Left kidney (tissue), 2 donors: ENCODE data around the gene APOBEC3F. TPM values are rescaled to one million over a fixed set of nuclear protein-coding genes. Genes with fewer than 3 reads are reported as not detected.
"Not testable (repeated sequence)": the region's sequence is repeated elsewhere in the genome, so short reads cannot be mapped to it uniquely, and the experiment has no call there.

Experiments
- DNase-seq: peaks from one replicate; pipeline ENCODE4 v3.0.0-alpha.2; 2013
- polyA plus RNA-seq: library from polyadenylated mRNA; unstranded; fragments of 120-200 nt; gene quantifications from one replicate; pipeline ENCODE4 v1.2.1, GENCODE V29; 2013; ENCODE audit not compliant: insufficient read length

APOBEC3F gene
- polyA plus RNA-seq, 1 donor, result 8.5 TPM

GRCh38 chr22:39070186-39070585 lies 29.5 kb downstream of the APOBEC3F start:
- DNase-seq, result no peak

DNA sequence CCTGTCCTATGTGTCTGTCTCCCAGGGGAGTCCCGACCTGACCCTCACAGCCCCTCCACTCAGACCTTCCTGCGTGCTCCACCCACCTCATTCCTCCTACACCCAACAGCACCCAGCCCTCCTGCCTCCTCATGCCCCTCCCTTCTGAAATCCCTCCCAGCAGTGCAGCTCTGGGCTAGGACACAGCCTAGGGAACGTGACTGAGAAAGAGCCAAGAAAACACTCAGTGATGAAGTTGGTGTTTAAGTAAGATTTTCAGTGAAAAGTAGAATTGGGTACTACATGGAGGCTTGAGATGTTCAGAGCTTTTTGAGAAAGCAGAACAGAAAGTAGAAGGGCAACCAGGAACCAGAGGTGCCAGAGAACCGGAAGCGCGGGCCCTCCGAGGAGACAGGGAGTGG lies 31.9 kb downstream of the APOBEC3F start:
- DNase-seq, result not testable (repeated sequence)

DNA sequence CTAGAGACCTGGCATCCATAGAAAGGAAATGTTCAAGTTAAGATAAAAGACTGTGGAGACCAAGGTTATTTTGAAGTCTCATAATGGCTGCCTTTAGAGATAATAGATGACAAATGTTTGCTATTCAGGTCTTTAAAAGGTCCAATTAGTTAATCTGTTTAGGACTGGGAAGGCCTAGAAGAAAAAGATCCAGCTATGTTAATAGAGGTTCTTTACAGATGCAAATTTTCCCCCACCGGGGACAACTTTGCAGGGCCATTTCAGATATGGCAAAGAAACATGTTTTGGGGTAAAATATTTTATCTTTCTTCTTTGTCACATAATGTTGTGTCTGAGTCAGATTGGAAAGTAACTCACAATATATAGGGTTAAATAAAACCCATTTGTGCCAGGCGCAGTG lies 33.3 kb downstream of the APOBEC3F start:
- no peak for DNase-seq

- not testable (repeated sequence) for DNase-seq
Measured at GRCh38 chr22:39076155-39077025, 35.7 kb downstream of the APOBEC3F start.

DNA sequence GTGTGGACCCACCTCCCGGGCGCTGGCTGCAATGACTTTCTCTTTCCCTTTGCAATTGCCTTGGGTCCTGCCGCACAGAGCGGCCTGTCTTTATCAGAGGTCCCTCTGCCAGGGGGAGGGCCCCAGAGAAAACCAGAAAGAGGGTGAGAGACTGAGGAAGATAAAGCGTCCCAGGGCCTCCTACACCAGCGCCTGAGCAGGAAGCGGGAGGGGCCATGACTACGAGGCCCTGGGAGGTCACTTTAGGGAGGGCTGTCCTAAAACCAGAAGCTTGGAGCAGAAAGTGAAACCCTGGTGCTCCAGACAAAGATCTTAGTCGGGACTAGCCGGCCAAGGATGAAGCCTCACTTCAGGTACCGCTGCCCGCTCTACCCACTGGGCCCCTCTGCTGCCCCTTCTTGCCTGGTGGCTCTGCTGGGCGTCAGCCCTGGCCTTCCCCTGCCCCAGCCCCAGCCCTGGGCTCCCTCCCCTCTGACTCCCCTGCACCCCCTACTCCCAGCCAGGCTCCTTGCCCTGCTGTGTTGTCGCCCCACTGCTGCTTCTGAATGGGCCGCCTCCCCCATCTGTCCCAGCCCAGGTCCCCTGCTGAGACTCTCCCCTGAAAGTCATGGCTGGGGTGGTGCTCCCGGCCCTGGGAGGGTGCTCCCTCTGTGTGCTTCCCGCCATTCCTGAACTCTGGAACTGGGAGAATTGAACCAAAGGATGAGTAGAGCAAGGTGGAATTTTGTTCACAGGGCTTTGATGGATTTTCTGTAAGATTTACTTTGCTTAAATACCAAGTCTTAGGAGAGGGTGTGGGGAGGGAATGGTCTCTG lies 36.6 kb downstream of the APOBEC3F start, which contains the start of gene APOBEC3G:
TSS of gene APOBEC3G (plus strand) at position 250 of the 815 bp plus-strand sequence. CDS start at position 337, 87 bp downstream.
- DNase-seq, result not testable (repeated sequence)

DNA sequence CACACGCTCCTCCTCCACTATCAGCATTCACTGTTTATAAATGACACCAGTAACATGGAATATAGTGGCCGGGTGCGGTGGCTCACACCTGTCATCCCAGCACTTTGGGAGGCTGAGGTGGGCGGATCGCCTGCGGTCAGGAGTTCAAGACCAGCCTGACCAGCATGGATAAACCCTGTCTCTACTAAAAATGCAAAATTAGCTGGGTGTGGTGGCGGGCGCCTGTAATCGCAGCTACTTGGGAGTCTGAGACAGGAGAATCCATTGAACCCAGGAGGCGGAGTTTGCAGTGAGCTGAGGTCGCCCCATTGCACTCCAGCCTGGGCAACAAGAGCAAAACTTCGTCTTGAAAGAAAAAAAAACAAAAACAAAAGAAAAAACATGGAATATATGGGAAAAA lies 37.2 kb downstream of the APOBEC3F start:
- DNase-seq, result not testable (repeated sequence)

- no peak for DNase-seq
Measured at GRCh38 chr22:39078329-39078728, 37.7 kb downstream of the APOBEC3F start.

DNA sequence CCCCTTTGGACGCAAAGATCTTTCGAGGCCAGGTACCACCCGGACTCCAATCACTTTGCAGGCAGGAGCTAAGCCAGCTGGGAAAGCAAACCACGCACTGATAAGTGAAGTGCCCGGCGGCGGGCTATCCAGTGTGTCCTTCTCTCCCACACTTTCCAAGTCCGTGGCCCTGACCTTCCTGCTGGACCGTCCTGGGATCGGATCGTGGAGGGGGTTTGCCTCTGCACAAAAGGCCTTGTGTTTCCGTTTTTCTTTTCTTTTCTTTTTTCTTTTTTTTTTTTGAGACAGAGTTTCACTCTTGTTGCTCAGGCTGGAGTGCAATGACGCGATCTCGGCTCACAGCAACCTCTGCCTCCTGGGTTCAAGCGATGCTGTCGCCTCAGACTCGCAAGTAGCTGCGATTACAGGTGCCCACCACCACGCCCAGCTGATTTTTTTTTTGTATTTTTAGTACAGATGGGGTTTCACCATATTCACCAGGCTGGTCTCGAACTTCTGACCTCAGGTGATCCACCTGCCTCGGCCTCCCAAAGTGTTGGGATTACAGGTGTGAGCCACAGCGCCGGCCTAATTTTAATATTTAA lies 38.5 kb downstream of the APOBEC3F start:
- not testable (repeated sequence) for DNase-seq

- no peak for DNase-seq
Measured at GRCh38 chr22:39080052-39080762, 39.5 kb downstream of the APOBEC3F start.

DNA sequence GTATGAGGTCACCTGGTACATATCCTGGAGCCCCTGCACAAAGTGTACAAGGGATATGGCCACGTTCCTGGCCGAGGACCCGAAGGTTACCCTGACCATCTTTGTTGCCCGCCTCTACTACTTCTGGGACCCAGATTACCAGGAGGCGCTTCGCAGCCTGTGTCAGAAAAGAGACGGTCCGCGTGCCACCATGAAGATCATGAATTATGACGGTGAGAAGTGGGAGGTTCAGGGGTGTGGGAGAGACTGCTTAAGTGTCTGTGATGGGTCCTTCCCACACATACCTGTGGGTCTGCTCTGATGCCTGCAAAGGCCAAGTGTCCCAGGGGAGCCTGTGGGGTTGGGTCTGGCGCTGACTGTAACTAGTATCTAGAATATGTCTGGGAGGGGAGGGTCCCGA lies 40.4 kb downstream of the APOBEC3F start:
- no peak for DNase-seq

DNA sequence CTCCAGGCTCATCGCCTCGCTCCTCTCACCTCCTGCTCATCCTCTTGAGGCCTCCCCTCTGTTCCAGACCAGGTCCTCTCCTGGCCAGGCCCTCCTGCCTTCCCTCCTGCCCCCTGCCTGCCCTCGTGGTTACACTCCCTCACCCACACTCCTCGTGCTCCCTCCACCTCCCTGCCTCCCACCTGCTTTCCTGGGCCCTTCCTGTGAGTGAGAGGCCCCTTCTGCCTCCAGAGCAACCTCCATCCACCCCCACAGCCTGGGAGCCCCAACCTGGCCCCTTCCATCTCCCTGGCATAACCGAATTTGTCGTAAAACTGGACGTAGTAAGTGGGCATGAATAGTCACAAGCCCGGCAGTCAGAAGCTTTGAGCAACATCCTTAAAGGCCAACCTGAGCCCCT lies 40.9 kb downstream of the APOBEC3F start:
- no peak for DNase-seq

- no peak for DNase-seq
Measured at GRCh38 chr22:39083212-39084165, 42.8 kb downstream of the APOBEC3F start.

GRCh38 chr22:39084666-39085065 lies 44.0 kb downstream of the APOBEC3F start:
- no peak for DNase-seq

- DNase-seq, result no peak
Measured at GRCh38 chr22:39087098-39087497, 46.4 kb downstream of the APOBEC3F start.

DNA sequence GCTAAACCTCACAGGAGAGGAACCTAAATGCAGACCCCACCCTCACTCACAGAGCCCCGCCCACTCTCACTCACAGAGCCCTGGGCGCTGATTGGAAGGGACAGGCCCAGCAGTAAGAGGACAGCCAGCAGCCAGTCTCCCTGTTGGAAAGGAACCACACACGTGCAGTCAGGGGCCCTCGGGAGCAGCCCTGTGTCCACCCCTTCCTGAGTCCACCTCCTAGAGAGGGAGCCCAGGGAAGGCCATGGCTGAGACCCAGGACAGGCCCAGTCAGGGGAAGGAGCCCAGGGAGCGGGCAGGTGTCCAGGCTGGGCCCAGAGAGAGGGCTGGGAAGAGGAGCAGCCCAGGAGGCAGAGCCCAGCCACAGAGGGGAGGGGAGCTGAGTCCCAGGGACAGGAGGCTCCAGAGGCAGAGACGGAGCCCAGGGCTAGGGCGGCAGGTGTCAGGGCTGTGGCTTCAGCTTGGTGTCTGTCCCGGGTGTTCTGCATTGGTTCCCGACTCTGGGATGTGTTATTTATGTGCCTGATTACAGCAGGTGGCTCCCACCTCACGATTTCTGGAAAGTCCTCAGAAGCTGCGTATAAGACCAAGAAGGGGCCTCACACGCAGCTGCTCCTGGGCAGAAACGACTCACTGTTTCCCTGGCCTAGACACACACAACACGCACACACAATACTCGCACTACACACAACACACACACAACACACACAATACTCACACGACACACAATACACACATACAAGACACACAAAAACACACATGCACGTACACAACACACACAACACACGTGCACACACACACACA lies 47.4 kb downstream of the APOBEC3F start:
- DNase-seq, result no peak

- DNase-seq, result no peak
Measured at GRCh38 chr22:39088685-39089032, 48.0 kb downstream of the APOBEC3F start.

GRCh38 chr22:39089928-39090327 lies 49.3 kb downstream of the APOBEC3F start:
- DNase-seq, result no peak

- DNase-seq, result no peak
Measured at GRCh38 chr22:39090426-39091064, 49.9 kb downstream of the APOBEC3F start.
